ENCODE measurements around the gene MAPK4. TPM values are rescaled to one million over a fixed set of nuclear protein-coding genes. Genes with fewer than 3 reads are reported as not detected.

The MAPK4 gene
- total and polyA plus RNA-seq, 2 of the 4 experiments (the other 2 are of a cell fraction): not detected

- no peaks in the 10 kb centered on the region; the same call in 1 of the 2 replicates for H3K9me3 ChIP-seq (ENCODE audit: control insufficient read depth, insufficient read depth, low read length)
- no peaks in the 10 kb centered on the region for H4K20me1 ChIP-seq (ENCODE audit: insufficient read depth, low read length)
- no peak overlapping the region for H2AFZ ChIP-seq (replicated peaks; ENCODE audit: low read length, poor library complexity)
- no peak overlapping the region for H2BK5ac ChIP-seq (ENCODE audit: low read depth, low read length, poor library complexity, severe bottlenecking)
- H3K14ac ChIP-seq (replicated peaks; ENCODE audit: low read depth, low read length): no peak overlapping the region
- H3K4me3 ChIP-seq (ENCODE audit: insufficient read depth, low read depth, low read length): no peak overlapping the region
- WGBS, 2 experiments (ENCODE audit: extremely low coverage in 2 of 2, insufficient read length in 1 of 2): 20% methylated on average over 1 of the region's 5 CpGs; no CpG with 5 or more reads in 1 of the 2 experiments
- no peak for ATAC-seq (ENCODE audit: low read depth)
- H3K79me1 ChIP-seq (ENCODE audit: low read depth in 1 of 2, low read length in 2 of 2): no peaks in the 10 kb centered on the region
- ChIA-PET CTCF (no interaction called here), POLR2A (ENCODE audit: unreplicated experiment) (no interaction called here)
- no peak overlapping the region for H3K56ac ChIP-seq (ENCODE audit: extremely low read depth, insufficient read depth, low read length)
- no peak overlapping the region for H2BK15ac ChIP-seq (ENCODE audit: low read depth, low read length)
- H3K23ac ChIP-seq (ENCODE audit: low read depth, low read length): no peak overlapping the region
- H4K91ac ChIP-seq (ENCODE audit: insufficient read depth, low read depth, low read length): no peak overlapping the region
- no peaks in the 10 kb centered on the region for H3K27me3 ChIP-seq (ENCODE audit: control insufficient read depth, insufficient read depth, low read length)
- H2BK120ac ChIP-seq (ENCODE audit: low read depth, low read length): no peak overlapping the region
- BruUV-seq (replicated peaks): no TSS peak
- no peak overlapping the region for H2BK20ac ChIP-seq (ENCODE audit: low read depth, low read length)
- H4K8ac ChIP-seq (ENCODE audit: low read depth in 2 of 2, low read length in 2 of 2): no peak overlapping the region
- no peak overlapping the region for H4K5ac ChIP-seq (ENCODE audit: low read depth, low read length)
- no peak overlapping the region for H3K27ac ChIP-seq (ENCODE audit: insufficient read depth, low read length)
- dilution Hi-C loops (cut with HindIII; ENCODE audit: low sequenced_read_pairs, unreplicated experiment): no loop called here
- no peak for DNase-seq
- no peak overlapping the region for H3K4ac ChIP-seq (ENCODE audit: low read depth, low read length)
- in situ Hi-C loops (cut with MboI; ENCODE audit: low sequenced_read_pairs): no loop called here
- no peak overlapping the region for H2AK9ac ChIP-seq (replicated peaks; ENCODE audit: low read depth, low read length, poor library complexity)
- no peak overlapping the region for H3K9ac ChIP-seq (ENCODE audit: low read depth, low read length)
- TF ChIP-seq FOS (IDR thresholded peaks at IDR 0.05; ENCODE audit: low read depth, low read length) (no peak), POLR2A (IDR thresholded peaks at IDR 0.05; ENCODE audit: low read depth, low read length) (no peak), RFX5 (IDR thresholded peaks at IDR 0.05; ENCODE audit: low read depth, low read length) (no peak), RCOR1 (IDR thresholded peaks at IDR 0.05; ENCODE audit: insufficient replicate concordance, low read length) (no peak), BHLHE40 (IDR thresholded peaks at IDR 0.05; ENCODE audit: low read depth, low read length) (no peak), CEBPB (IDR thresholded peaks at IDR 0.05; ENCODE audit: low read depth, low read length) (no peak), CHD1 (IDR thresholded peaks at IDR 0.05; ENCODE audit: low read depth, low read length) (no peak), ELK1 (IDR thresholded peaks at IDR 0.05; ENCODE audit: borderline replicate concordance, low read depth, low read length) (no peak), MXI1 (IDR thresholded peaks at IDR 0.05; ENCODE audit: borderline replicate concordance, low read depth, low read length) (no peak), MAZ (IDR thresholded peaks at IDR 0.05; ENCODE audit: borderline replicate concordance, low read depth, low read length) (no peak), CTCF (conservative IDR thresholded peaks at IDR 0.05; ENCODE audit: low read depth, low read length) (no peak), SMC3 (IDR thresholded peaks at IDR 0.05; ENCODE audit: low read depth, low read length) (no peak), NFE2L2 (IDR thresholded peaks at IDR 0.05; ENCODE audit: low read depth, low read length) (no peak), RAD21 (IDR thresholded peaks at IDR 0.05; ENCODE audit: low read length) (no peak), MAFK (IDR thresholded peaks at IDR 0.05; ENCODE audit: low read depth, low read length) (no peak), USF2 (IDR thresholded peaks at IDR 0.05; ENCODE audit: low read depth, low read length) (no peak)
- no peaks in the 10 kb centered on the region for H3K9me1 ChIP-seq (ENCODE audit: insufficient read depth, low read length)
- no peaks in the 10 kb centered on the region for H3K4me1 ChIP-seq (ENCODE audit: control insufficient read depth, insufficient read depth, low read length)
- intact Hi-C loops (cut with micrococcal nuclease): no loop called here
- no peak overlapping the region for H3K18ac ChIP-seq (ENCODE audit: low read depth, low read length)
- H2AK5ac ChIP-seq (ENCODE audit: low read depth, low read length): no peak overlapping the region
- H3K4me2 ChIP-seq (ENCODE audit: low read depth, low read length): no peak overlapping the region
- H3K36me3 ChIP-seq (ENCODE audit: control insufficient read depth, insufficient read depth, low read length): no peaks in the 10 kb centered on the region
These were observed 164.9 kb downstream of the MAPK4 start for GRCh38 chr18:50724751-50725151.
